Esophagus muscularis mucosa (tissue), 3 donors: ENCODE results near the gene SMIM43.

ENCODE experiments used
- EP300 ChIP-seq: sonication (generic); formaldehyde crosslinking; IDR thresholded peaks from one replicate; pipeline ENCODE4 v1.6.1; 2017; ENCODE audit warnings: antibody characterized with exemption
- TF ChIP-seq, protein P1 (sequence below), 3 experiments: fragments of 200-600 bp in 2 of 3; fragments of 450-650 bp in 1 of 3; sonication (generic) in 2 of 3; IDR thresholded peaks; one replicate each; pipeline ENCODE4 v1.5.1; 2017 to 2019; ENCODE audit warnings: antibody characterized with exemption in 3 of 3, mild to moderate bottlenecking in 2 of 3, moderate library complexity in 1 of 3

DNA sequence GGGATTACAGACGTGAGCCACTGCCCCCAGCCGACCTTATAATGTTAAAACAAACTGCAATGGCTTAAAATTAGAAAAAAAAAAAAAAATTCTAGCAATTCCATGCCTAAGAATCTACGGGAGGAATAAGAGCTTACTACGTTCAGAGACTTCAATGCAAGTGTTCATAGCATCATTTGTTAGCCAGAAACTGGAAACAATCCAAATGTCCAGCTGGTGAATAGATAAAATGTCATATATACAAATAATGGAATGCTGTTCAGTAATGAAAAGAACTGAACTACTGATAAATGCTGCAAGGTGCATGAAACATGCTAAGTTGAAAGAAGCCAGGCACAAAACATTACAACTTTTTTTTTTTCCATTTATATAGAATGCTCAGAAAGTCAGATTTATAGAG is 41.4 kb upstream of the SMIM43 start:
- TF ChIP-seq, protein P1, sequence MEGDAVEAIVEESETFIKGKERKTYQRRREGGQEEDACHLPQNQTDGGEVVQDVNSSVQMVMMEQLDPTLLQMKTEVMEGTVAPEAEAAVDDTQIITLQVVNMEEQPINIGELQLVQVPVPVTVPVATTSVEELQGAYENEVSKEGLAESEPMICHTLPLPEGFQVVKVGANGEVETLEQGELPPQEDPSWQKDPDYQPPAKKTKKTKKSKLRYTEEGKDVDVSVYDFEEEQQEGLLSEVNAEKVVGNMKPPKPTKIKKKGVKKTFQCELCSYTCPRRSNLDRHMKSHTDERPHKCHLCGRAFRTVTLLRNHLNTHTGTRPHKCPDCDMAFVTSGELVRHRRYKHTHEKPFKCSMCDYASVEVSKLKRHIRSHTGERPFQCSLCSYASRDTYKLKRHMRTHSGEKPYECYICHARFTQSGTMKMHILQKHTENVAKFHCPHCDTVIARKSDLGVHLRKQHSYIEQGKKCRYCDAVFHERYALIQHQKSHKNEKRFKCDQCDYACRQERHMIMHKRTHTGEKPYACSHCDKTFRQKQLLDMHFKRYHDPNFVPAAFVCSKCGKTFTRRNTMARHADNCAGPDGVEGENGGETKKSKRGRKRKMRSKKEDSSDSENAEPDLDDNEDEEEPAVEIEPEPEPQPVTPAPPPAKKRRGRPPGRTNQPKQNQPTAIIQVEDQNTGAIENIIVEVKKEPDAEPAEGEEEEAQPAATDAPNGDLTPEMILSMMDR (IDR thresholded peaks at IDR 0.05): no peak
- TF ChIP-seq EP300: no peak
